Hematopoietic multipotent progenitor cell treated with erythropoietin and hydrocortisone succinate and interleukin-3 and kit ligand, for 15 days (in vitro differentiated cells): ENCODE results near the gene ATXN1.
"Not testable (repeated sequence)": the region's sequence is repeated elsewhere in the genome, so short reads cannot be mapped to it uniquely, and the experiment has no call there.

Experiments
- DNase-seq: peaks from one replicate; pipeline ENCODE4 v3.0.0-alpha.2; 2015; ENCODE audit warnings: low spot score

The ATXN1 gene

DNA sequence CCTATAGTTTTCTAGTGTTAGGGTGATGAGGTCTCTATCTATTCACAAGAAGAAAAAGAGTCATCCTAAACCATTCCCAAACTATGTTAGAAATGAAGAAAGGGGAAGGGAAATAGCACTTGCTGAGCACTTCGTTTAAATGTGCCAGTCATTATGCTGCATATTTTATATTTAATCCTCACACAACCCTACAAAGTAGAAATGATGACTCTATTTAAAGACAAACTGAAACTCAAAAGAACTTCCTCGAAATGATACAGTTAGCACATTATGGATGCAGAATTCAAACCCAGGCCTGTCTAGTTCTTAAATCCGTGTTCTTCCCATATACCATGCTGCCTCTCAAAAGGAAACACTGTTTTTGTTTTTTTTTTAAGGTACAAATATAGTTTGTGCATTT is 348.3 kb downstream of the ATXN1 start:
- DNase-seq, result no peak

- no peak for DNase-seq
Measured at GRCh38 chr6:16412171-16412570, 349.1 kb downstream of the ATXN1 start.

DNA sequence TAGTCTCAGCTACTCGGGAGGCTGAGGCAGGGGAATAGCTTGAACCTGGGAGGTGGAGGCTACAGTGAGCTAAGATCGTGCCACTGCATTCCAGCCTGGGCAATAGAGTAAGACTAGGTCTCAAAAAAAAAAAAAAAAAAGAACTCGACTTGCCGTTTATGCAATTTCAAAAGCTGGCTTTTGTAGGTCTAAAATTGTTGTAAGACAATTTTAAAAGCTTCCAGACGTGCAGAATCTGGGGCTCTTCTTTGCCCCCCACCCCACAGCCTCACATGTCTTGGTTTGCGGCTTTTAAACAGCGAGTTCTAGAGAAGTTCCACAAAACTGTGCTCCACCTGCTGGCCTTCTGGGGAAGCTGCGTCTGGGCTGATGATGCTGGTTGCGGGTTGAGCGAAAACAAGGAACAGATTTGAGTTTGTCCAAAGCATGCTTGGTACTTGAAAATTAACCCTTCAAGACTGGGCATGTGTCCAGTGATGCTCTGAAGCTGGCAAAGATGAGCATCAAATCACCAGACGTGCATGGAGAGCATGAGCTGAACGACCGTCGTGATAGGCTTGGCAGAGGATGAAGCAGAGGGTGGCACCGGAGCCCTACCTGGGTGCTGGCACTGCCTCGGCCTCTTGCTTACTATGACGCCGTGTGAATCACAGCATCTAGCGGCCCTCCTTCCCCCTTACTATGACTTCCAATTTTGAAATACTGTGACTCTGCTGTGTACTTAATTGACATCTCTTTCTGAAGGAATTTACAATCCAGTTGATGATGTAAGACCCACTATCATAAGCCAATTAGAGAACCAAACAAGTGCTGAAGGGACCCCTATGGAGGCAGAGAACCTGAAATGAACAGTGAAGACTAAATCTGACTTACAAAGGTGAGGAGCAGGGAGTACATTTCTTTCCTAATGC is 351.5 kb downstream of the ATXN1 start:
- DNase-seq, result peak; percentile 21

DNA sequence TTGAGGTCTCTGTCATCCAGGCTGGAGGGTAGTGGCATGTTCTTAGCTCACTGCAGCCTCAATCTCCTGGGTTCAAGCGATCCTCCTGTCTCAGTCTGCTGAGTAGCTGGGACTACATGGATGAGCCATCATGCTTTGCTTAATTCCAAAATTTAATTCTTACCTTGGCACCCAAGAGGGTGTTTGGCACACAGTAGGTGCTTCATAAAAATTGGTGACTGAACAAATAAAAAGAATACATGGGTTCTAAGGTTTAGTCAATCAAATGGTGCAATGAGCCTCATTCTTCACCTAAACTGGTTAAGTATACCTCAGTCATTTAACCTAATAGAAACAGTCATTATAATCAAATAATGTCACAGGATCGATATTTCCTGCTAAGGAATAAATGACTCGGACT is 352.5 kb downstream of the ATXN1 start:
- DNase-seq, result no peak

GRCh38 chr6:16406966-16407365 is 354.3 kb downstream of the ATXN1 start:
- no peak for DNase-seq

DNA sequence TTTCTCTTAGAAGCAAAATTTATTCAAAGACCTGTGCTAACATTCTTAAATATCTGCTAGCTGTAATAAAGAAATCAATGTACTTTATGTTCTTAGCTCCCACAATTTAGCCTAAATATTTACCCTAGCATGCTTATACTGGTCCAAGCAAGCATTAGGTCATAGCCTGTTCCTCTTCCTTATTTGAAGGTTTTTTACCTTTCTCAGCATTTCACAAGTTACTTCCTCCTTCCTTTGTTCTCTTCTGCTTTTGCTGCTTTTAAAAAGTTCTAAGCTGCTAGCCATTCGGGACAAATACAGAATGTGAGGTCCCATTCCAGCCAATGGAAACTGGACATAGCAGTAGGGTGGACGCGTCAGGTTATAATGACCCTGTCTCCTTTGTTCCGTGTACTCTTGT is 354.7 kb downstream of the ATXN1 start:
- DNase-seq, result not testable (repeated sequence)

DNA sequence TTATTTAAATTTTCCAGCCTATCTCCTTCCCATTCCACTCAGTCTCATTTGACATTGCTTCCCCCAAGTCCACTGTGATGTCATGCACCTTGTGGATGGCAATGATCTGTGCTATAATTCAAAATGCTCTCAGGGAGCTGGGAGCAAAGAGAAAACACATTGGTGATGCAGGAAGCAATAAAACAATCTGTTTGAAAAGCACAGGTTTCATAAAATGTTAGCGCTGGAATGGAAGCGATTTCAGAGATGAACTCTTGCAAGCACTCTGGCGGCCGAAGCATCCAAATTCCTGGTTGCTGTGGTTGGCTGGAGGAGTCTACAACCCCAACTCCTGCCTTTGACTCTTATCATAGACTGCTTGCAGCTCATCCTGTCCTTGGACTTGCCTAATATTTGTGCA is 355.9 kb downstream of the ATXN1 start:
- no peak for DNase-seq

DNA sequence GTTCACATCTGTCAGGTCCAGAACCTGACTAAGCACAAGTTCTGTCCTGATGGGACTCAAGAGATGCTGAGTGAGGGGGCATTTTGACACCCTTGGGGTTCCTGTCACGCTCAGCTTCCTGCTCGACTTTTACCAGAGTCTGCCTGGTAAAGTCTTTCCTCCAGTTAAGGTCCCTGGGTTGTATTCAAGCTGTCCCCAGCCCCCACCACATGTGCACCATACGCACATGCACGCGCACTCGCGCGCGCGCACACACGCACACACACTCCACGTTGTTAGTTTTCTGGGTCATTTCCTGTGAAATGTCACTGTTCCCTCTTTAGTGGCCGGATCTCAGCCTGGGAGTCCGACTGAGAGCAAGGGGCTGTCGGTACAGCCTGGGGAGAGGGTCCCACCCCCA is 356.8 kb downstream of the ATXN1 start:
- DNase-seq, result no peak

DNA sequence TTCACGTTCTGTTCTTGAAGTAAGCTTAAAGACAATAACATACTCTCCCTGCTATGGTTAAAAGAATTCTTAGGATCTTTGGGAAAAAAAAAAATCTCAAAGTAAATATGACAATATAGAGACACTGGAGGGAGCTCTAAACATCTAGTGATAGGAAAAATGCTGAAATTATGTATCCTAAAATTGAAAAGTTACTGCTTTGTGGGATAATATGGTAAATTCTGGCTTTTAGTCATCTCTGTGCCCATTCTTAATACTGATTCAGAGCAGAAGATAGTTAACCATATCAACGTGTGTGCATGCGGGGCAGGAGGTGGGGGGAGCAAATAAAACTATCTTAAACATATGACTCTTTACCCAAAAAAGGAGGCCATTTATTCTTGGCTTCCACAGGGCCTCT is 357.4 kb downstream of the ATXN1 start:
- DNase-seq, result no peak

DNA sequence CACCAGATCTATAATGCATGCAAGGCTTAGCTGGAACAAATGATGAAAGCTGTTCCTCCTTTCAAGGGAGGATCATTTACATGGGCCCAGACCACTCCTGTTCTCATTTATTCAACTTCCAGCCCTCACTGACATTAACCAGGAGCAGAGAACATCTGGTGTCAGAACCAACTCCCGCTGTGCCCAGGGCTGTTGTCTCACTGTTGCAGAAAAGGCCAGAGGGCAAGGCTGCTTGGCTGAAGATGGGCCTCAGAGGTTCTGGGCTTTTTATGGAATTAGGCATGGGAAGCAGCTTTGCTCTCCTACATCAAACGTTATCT is 358.7 kb downstream of the ATXN1 start:
- no peak for DNase-seq

DNA sequence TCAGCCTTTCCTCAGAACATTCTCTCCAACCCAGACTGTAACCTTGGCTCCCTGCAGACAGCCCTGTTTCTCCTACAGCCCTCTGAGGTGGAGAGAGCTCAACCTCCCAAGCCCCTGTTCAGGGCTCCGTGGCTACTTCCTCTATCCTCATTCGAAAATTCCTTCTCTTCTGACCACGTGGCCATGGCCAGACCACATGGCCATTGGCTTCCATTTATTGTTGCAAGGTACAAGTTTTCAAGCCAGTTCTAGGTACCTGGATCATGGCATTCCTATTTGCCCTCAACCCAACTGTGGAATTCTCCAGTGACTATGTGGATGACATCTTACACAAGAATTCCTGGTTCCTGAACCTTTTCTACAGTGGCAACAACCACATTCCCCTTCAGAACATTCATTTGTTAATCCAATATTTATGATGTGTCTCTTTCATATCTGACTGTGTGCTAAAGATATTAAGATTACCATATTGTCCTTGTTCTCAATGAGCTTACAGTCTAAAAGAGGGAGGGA is 361.0 kb downstream of the ATXN1 start:
- no peak for DNase-seq

DNA sequence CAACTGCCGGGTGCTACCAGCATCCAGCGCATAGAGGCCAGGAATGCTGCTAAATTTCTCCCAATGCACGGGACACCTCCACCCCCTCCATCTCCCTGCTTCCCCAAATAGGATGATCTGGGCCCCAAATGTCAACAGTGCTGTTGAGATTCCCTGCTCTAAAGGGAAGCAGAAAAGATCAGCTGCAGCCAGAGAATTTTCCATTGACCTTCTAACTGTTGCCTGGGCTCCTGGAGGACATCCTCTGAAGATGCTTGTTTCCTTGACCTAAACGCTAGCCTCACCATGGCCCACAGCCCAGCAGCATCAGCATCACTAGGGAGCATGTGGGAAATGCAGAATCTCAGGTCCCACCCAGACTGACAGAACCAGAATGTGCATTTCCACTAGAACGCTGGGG is 361.6 kb downstream of the ATXN1 start:
- DNase-seq, result no peak

DNA sequence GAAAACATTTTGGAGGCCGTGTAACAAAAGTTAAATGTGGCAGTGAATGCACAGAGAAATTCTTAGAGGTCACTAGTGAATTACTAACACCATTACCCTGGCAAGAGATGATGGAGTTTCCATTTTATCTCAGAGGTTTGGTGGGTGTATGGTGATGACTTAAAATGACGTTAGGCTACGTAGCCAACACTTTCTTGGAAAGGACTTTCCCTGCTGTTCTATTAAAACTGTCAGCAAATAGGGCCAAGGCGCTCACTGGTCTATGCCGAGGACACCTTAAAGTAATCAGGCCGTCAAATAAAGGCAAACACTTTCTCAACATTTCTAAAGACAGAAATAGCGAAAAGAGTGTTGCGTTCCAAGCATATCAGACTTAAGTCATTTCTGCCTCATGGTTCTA is 362.1 kb downstream of the ATXN1 start:
- no peak for DNase-seq

DNA sequence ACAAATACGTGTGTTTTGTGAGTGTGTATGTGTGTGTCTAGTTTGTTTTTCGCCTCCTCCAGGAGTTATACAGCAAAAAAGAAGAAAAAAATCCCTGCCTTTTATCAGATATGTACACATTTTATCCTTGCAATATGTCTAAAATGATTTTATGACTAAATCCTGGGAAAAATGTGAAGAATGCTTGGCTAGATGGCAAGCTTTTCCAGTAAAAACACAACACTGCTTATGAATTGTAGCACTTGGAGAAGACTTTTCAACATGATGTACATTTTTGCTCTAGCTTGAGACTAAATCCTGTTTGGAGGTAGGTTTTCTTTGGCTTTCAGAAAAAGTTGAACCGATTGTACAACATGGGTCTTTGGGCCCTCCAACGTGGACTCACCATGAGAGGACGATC is 362.7 kb downstream of the ATXN1 start:
- DNase-seq, result no peak

GRCh38 chr6:16397623-16398022 is 363.6 kb downstream of the ATXN1 start:
- no peak for DNase-seq

DNA sequence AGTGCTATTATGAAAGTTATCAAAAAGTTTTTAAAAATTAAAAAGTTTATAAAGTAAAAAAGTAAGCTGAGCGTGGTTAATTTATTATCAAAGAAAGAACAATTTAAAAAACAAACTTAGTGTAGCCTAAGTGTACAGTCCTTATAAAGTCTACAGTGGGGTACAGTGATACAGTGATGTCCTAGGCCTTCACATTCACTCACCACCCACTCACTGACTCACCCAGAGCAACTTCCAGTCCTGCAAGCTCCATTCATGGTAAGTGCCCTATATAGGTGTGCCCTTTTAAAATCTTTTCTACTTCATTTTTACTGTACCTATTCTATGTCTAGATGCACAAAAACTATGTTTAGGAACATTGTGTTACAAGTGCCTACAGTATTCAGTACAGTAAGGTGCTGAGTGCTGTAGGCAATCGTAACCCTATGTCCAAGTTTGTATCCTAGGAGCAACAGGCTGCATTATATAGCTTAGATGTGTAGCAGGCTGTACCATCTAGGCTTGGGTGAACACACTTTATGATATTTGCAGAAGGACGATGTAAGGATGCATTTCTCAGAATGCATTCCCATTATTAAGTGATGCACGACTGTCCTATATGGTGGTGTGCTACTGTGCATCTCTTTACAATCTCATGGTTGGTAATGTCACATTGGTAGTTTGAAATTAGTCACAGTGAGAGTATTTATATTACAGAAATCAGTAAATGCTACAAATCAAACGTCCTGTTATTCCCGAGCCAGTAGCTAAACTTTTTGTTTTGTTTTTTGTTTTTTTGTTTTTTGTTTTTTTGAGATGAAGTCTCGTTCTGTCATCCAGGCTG is 364.6 kb downstream of the ATXN1 start:
- DNase-seq, result no peak

- DNase-seq, result no peak
Measured at GRCh38 chr6:16394632-16395031, 366.6 kb downstream of the ATXN1 start.

- DNase-seq, result no peak
Measured at GRCh38 chr6:16393326-16393725, 367.9 kb downstream of the ATXN1 start.

DNA sequence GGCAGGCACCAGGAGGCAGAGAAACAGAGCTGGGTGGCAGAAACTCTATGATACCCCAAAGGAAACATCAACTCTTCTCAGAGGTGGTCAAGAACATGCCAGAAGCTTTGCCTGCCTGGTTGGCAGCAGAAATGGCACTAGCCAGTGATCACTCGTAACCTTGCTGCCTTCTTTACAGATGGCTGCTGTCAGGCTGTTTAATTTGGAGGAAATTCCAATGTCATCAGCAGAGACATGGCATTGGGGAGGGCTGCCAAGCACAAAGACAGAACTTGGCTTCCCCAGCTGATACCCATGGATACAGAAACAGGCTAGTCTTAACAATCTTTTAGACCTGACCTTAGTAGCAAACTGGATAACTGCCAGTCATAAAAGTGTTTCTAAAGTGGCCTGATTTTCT is 369.2 kb downstream of the ATXN1 start:
- DNase-seq, result no peak

DNA sequence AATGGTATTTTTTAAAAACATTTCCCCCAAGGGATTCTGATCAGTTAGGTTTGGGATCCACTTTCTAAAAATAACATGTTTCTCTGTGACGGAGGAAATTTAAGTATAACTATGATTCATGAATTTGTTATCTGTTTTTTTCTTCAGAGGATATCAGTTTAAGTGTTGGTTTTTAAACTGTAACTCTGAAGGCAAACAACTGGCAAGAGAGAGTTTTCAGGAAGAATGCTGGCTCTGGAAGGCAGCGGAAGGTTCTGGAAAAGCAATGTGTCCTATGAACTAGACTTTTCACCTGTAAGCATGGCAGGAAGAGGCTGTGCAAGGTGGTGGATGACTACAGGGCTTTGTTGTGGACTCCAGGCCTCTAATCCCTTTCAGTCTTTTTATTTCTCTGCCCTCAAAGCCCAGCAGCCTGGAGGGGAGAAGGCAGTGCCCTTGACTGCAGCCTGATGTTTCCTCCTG is 369.8 kb downstream of the ATXN1 start:
- no peak for DNase-seq

GRCh38 chr6:16390909-16391450 is 370.3 kb downstream of the ATXN1 start:
- DNase-seq, result not testable (repeated sequence)

DNA sequence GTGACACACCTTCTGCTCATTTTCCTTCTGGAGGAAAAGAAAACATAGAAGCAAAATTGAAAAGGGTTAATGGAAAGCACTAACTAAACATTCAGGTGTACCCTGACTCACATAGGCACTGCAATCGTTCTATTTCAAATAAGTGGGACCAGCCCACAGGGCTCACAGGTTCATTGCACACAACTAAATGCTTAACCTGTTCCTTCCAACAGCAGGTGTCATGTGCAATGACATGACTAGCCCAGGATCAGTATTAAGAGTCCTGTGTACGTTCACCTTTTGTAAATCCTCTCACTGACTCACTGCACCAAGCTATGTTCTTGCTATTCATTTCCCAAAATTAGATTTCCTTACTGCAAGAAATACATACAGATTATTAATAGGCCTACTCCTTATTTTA is 371.6 kb downstream of the ATXN1 start:
- DNase-seq, result no peak

DNA sequence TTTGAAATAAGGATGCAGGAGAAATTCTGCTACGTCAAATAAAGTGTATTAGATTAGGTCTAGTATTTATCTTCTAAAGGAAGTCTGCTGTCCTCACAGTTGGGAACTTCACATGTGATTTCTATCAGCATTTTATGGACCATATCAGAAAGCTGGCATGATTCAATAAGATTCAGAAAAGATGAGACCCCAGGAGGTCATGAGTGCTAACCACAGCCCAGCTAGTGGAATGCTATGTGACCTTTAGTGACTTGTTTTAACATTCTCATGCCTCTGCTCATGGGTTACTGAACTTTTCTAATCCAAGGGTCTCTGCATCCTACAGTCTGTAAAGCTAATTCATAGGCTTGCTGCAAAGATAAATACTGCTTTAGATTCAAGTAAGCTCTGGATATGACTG is 372.8 kb downstream of the ATXN1 start:
- no peak for DNase-seq
